ENCODE results near the gene LRRC8D.

Gene LRRC8D

DNA sequence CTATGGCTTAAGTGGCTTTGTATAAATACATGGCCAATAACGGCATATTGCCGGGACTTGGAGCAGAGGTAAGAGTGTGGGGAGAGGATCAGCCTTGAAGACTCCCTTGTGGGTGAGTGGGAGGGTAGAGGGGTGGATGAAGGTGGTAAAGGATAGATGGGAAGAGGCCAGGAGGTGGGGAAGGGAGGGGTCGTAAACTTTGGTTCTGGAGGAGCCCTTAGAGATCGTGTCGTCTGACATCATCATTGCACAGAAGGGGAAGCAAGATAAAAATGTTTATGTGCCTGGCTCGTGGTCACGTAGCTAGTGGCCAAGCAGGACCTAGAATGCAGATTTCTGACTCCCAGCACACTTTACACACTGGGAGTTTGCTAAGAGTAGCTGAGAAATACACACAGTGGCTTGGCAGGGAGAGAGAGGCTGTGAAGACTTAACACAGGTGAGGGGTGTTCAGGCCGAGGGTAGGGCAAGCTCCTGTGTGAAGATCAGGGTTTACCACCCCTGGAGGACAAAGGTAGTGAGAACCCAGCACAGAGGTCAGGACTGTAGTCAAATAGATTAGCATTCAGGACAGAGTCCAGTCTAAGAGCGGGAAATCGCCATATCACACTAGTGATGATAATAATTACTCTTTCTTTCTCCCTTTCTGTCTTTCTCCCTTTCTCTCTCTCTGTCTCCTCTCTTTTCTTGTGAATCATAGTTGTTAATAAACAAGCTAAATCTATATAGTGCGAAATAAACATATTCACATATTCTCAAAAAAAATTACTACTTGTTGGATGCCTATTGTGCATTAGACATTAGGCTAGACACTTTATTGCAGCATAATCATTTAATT lies 75.5 kb downstream of the LRRC8D start:
- no peak for DNase-seq (ENCODE audit: low read depth)

DNA sequence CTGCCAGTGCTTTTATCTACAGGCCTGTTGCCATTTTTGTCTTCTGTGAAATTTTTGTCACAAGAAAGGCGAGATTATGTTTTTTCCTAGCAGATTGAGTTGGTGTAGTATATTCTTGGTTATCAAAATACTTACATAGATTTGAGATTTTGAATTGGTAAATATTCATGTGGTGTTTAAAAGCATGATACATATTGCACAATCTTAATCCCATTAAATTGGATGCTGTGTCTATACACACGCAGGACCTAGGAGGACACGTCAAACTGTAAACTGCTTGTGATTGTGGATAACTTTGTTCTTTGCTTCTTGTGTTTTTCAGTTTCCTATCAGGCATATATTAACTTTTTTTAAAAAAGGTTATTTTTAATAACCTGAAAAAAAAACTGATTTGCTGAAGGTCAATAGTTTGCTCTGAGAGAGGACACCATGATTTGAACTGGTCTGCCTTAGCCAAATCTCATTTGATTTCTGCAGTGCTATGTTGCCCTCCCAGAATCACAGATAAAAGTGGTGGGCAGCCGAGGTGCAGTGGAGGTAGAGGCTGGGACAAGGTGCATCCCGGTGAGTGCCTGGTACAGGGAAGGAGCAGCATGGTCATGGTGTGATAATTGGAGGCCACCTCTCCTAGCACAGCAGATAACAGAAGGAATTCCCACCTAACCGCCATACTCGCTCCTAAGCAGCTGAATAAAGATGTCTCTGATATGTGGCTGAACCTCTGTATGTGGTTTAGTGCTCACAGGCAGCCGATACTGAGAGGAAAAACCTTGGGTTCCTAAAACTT lies 76.7 kb downstream of the LRRC8D start:
- DNase-seq (ENCODE audit: low read depth): no peak

- DNase-seq (ENCODE audit: low read depth): no peak
Observed at GRCh38 chr1:89898150-89898549, 77.3 kb downstream of the LRRC8D start.

DNA sequence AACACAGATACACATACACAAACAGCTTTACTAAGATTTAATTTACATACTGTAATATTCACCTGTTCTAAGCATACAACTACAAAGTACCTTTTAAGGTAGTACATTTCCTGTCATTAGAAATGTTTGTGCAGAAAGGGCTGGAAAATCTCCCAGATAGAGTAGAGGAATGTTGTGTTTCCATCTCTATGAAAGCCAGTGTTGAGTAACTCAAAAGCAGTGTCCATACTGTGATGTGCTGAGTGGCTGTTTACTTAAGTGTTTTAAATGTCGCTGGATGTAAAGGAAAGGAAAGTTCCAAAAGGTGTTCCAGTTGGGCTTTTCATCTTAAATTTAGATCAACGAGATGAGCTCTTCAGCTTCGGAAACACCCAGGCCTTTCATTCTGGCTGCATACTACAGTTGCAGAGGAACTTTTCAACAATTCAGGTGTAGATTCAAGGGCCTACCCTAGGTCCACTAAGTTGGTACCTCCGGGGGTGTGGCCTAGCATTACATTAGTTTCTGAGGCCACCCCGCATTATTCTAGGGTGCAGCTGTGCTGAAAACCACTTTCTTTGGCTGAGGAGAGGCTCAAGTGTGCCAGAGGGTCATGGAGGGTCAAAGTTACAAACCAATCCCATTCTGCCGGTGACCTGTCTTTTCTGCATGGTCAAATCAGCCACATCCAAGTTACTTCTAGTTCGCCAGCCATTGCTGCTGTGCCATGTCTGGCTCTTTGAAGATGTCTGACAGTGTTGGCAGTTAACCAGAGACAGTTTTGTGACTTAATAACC lies 78.1 kb downstream of the LRRC8D start:
- no peak for DNase-seq (ENCODE audit: low read depth)

DNA sequence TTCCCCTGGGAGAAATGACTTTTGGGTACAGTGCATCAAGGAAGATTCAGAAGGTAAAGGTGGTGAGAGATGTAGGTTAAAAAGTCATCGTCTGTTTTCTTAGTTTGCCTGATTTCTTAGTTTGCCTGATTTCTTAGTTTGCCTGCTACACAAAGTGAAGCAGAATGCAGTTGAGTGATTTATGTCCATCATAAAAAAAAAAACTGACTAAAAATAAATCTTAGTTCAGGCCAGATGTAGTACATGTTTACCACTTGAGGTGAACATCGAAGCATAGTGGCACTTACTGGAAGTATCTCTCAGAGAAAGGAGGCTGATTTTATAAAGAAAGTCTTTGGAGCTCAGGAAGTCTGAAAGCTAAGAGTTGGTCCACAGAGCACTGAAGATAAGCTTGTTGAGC lies 79.5 kb downstream of the LRRC8D start:
- DNase-seq (ENCODE audit: low read depth): no peak

GRCh38 chr1:89900791-89901708 lies 80.2 kb downstream of the LRRC8D start:
- no peak for DNase-seq (ENCODE audit: low read depth)

- no peak for DNase-seq (ENCODE audit: low read depth)
Observed at GRCh38 chr1:89901957-89902669, 81.3 kb downstream of the LRRC8D start.

- no peak for DNase-seq (ENCODE audit: low read depth)
Observed at GRCh38 chr1:89903550-89903949, 82.7 kb downstream of the LRRC8D start.

DNA sequence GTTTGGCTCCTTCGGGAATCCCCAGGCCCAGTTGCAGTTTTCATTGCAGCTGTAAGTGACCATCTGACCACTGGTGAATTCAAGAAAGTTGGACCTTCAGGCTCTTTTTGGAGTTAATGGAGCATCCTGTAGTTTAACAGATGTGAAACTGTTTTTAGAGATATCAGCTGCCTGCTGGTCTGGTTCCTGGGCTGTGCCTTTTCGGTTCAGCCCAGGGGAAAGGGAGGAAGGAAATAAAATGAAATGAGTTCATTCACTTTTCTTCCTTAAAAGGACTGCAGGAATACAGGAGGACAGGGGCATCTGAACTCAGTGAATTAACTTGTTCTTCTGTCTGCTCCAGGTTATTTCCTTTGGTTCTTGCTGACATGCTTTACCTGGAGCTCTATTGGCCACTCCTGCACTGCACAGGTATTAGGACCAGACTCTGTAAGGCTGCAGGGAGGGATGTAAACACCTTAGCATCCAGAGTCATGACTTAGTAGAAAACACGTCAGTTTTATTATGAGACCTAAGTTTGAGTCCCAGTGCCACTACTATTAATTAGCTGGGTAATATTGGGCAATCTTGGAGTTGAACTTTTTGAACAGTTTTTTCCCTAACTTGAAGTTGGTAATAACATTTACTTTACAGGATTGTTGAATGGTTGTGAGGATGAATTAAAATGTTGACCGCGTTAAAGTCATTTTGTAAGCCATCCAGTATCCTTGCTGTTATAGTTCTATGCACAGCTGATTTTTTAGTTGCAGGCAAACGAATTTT lies 83.6 kb downstream of the LRRC8D start:
- no peak for DNase-seq (ENCODE audit: low read depth)

GRCh38 chr1:89905395-89906058 lies 84.7 kb downstream of the LRRC8D start:
- peak; percentile 81 for DNase-seq (ENCODE audit: low read depth)

DNA sequence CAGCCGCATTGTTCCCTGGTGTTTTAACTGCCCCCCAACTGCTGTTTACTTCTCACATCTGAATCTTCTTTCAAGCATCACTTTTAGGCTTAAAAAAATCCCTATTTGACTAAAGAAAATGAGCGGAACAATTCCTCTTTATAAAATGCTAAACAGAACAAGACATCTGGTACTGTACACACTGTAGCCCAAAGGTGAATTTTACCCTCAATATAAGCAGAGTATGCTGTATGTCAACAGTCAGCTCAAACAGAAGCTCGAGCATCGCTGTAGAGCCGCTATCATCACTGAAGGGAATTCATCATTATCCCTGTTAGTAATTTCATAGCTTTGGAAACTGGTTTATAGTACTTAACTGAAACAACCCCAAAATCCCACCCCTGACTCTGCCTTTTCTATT lies 85.3 kb downstream of the LRRC8D start:
- DNase-seq (ENCODE audit: low read depth): no peak

DNA sequence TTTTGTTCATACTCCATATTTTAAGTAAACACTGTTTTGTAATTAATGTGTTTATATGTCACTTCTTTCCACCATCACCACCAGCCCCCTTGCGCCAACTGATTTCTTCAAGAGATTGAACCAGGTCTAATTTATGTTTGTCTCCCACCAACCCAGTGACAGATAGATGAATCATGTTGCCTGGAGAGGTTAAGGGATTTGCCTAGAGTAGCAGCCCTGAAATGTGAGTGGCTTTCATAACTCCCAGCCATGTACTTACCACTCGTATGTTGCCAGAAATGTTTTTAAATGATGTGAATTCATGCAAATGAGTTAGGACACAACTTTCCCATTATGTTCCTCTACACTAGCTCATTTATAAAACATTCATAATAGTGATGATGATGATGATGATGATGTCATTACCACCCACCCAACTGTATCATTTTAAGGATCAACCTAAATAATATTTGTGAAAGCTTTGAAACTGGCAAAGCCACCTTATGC lies 86.9 kb downstream of the LRRC8D start:
- peak; percentile 90 for DNase-seq (ENCODE audit: low read depth)

DNA sequence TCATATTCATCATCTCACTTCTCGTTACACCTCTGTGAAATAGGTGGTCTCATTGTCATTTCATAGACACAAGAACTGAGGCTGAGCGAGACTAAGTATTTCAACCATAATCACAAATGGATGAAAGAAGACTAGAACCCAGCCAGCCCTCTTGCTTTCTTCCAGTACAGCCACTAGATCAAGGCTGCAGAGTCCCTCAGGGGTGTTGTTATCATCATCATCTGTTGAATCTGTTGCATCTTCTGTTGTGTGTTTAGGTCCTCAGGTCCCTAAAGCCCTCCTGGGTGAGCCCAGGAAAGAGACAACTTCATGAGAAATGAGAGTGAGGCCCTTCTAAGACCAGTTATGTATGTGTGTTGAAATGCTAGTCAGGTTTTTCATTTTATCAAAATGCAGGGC lies 87.4 kb downstream of the LRRC8D start:
- DNase-seq (ENCODE audit: low read depth): no peak

DNA sequence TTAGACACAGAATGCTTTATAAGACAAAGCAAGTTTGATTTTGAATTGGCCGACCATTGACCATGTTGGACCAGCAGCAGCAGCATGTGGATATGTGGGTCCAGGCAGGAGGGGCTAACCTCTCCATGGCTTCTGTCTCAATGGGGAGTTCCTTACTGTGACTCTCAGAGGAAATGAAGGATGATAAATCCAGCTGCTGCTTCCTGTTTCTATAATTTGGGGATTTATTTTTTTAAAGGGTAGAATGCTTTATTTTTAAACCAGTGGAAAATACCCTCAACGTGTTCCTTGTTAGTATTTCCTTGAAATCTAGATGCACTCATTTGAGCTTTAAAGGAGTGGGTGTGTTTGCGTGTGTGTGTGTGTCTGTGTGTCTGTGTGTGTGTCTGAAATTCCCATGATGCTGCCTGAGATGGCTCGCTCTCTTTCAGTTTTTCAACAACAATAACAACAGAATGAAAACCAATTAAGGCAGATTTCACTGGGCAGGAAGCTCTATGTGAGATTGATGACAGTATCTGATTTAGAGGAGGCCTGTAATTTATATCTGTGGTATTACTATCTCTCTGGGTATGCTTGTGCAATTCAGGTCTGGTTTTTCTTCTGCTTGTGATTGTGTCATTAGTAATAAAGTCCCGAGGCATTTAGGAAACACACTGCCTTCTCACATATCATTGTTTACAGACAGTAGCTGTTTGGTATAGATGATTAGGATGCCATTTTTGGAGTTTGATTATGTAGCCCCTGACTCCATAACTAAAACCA lies 88.0 kb downstream of the LRRC8D start:
- DNase-seq (ENCODE audit: low read depth): peak; percentile 98

- no peak for DNase-seq (ENCODE audit: low read depth)
Observed at GRCh38 chr1:89910268-89910667, 89.4 kb downstream of the LRRC8D start.

GRCh38 chr1:89910780-89911179 lies 89.9 kb downstream of the LRRC8D start:
- peak; percentile 96 for DNase-seq (ENCODE audit: low read depth)

DNA sequence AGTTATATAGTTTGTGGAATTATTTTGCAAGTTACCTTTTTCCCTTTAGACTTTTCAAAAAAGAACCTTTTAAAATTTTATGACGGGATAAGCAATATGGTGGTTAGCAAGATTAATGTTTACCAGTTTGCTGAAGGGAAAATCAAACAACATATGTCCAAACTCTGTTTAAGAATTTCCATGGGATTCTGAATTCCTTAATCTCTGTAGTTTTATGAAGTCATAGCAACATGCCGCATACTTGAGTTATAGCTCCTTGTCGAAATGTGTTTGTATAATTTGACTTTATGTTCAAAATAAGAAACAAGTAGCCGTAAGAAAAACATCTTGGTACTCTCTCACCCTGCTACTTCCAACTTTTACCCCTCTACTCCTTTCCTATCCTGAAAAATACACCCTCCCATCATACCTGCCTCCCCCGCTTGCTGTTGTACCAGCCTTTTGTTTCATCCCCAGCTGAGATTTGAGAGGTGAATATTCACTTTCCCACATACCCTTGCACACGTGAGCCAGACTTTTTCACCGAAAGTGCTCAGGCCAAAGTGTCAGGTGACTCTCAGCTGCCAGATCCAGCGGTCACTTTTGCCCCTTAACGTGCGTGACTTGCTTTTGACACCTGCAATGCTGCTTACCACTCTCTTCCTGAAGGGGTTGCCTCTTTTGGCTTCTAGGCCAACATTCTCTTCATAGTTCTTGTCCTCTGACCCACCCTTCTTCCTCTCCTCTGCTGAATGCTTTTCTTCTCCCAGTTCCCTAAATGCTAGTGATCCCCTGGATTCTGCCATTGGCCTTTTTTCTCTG lies 90.6 kb downstream of the LRRC8D start:
- DNase-seq (ENCODE audit: low read depth): peak; percentile 79

GRCh38 chr1:89912073-89912472 lies 91.2 kb downstream of the LRRC8D start:
- DNase-seq (ENCODE audit: low read depth): no peak

All from amniotic epithelial cell (primary cell).